Upper lobe of right lung (tissue), 1 donor: Measurements from ENCODE around the gene MEGF11. TPM values are rescaled to one million over a fixed set of nuclear protein-coding genes. Genes with fewer than 3 reads are reported as not detected.

ENCODE experiments used
- ATAC-seq: fragments of 200-7000 bp; cut with Tn5 transposase; one replicate; pipeline ENCODE4 v1.9.1; 2020; ENCODE audit warnings: mild to moderate bottlenecking, moderate library complexity
- DNase-seq: peaks from one replicate; pipeline ENCODE4 v3.0.0-alpha.2; 2020
- H3K27ac ChIP-seq: fragments of 200-600 bp; one replicate; pipeline ENCODE4 v1.8.0; 2022
- H3K27me3 ChIP-seq: fragments of 200-600 bp; one replicate; pipeline ENCODE4 v1.8.0; 2022; ENCODE audit warnings: mild to moderate bottlenecking
- H3K36me3 ChIP-seq: fragments of 200-600 bp; one replicate; pipeline ENCODE4 v1.8.0; 2022
- H3K4me1 ChIP-seq: fragments of 200-600 bp; one replicate; pipeline ENCODE4 v1.8.0; 2022
- H3K4me3 ChIP-seq: fragments of 200-600 bp; one replicate; pipeline ENCODE4 v1.8.0; 2022; ENCODE audit warnings: mild to moderate bottlenecking
- H3K9me3 ChIP-seq: fragments of 200-600 bp; one replicate; pipeline ENCODE4 v1.8.0; 2022
- CTCF ChIP-seq: fragments of 200-600 bp; IDR thresholded peaks from one replicate; pipeline ENCODE4 v1.8.0; 2022; ENCODE audit warnings: antibody characterized with exemption
- intact Hi-C: fragments of 100-400 bp; cut with DNase I; formaldehyde crosslinking; loops from one replicate; pipeline ENCODE4 v1.11.0; 2022
- total RNA-seq: library from RNA; stranded (reverse); fragmentation: NEBNext Ultra II Directional; extraction: Animal tissue kit (Norgen Biotek cat#: 25700); gene quantifications from one replicate; pipeline ENCODE4 v1.2.1, GENCODE V29; 2021
- donor health status: DM: no; HTN: yes; CAD: no; lungs with severe emphysema.

The MEGF11 gene
- total RNA-seq, 1 donor from 2014 or later, result 3.0 TPM

GRCh38 chr15:66294157-66294931, 40.8 kb upstream of the MEGF11 start:
- Histone ChIP-seq H3K36me3 (no peaks in the 10 kb centered on the region), H3K27me3 (no peaks in the 10 kb centered on the region), H3K27ac (peak overlapping the region; percentile 93), H3K4me3 (peak overlapping the region; percentile 80), H3K4me1 (peaks cover 25% of the 10 kb centered on the region), H3K9me3 (no peaks in the 10 kb centered on the region)
- no peak for TF ChIP-seq CTCF
- DNase-seq (no peak), ATAC-seq (peak; percentile 60)
- intact Hi-C loops, result no loop called here

GRCh38 chr15:66293419-66294156, 40.0 kb upstream of the MEGF11 start, which contains the start of gene DIS3L:
Gene DIS3L (plus strand): TSS chr15:66293568. CDS start chr15:66293597, 29 bp downstream.
- peaks cover 25% of the 10 kb centered on the region for H3K4me1 ChIP-seq
- intact Hi-C loops, result no loop called here
- DNase-seq (peak; percentile 85), ATAC-seq (peak; percentile 94)
- peak within 1 kb of the TSS; percentile 80 for H3K4me3 ChIP-seq
- TF ChIP-seq CTCF, result no peak
- no peaks in the 10 kb centered on the region for H3K36me3 ChIP-seq
- no peaks in the 10 kb centered on the region for H3K9me3 ChIP-seq
- no peaks in the 10 kb centered on the region for H3K27me3 ChIP-seq
- H3K27ac ChIP-seq, result peak within 1 kb of the TSS; percentile 93

- intact Hi-C loops, result no loop called here
- Histone ChIP-seq H3K4me1 (peaks cover 25% of the 10 kb centered on the region), H3K36me3 (no peaks in the 10 kb centered on the region), H3K4me3 (peak overlapping the region; percentile 80), H3K27ac (peak overlapping the region; percentile 93), H3K9me3 (no peaks in the 10 kb centered on the region), H3K27me3 (no peaks in the 10 kb centered on the region)
- ATAC-seq (no peak), DNase-seq (no peak)
- no peak for TF ChIP-seq CTCF
Observed at GRCh38 chr15:66292571-66293418, 39.2 kb upstream of the MEGF11 start.

- ATAC-seq (no peak), DNase-seq (no peak)
- intact Hi-C loops, result no loop called here
- no peaks in the 10 kb centered on the region for H3K9me3 ChIP-seq
- TF ChIP-seq CTCF, result no peak
- peak overlapping the region; percentile 6 for H3K27ac ChIP-seq
- no peak overlapping the region for H3K4me3 ChIP-seq
- H3K36me3 ChIP-seq, result no peaks in the 10 kb centered on the region
- H3K27me3 ChIP-seq, result no peaks in the 10 kb centered on the region
- H3K4me1 ChIP-seq, result peaks cover 25% of the 10 kb centered on the region
Observed at GRCh38 chr15:66291816-66292570, 38.4 kb upstream of the MEGF11 start.

- Histone ChIP-seq H3K27ac (no peak overlapping the region), H3K36me3 (no peaks in the 10 kb centered on the region), H3K4me3 (no peak overlapping the region), H3K27me3 (no peaks in the 10 kb centered on the region), H3K4me1 (peaks cover 20% of the 10 kb centered on the region), H3K9me3 (no peaks in the 10 kb centered on the region)
- TF ChIP-seq CTCF, result no peak
- intact Hi-C loops, result no loop called here
- ATAC-seq (no peak), DNase-seq (no peak)
Observed at GRCh38 chr15:66290518-66290917, 37.0 kb upstream of the MEGF11 start.
